HepG2 (cell line): ENCODE results near the gene SERPINA3. TPM values are rescaled to one million over a fixed set of nuclear protein-coding genes. Genes with fewer than 3 reads are reported as not detected.

Source experiments
- BCLAF1 ChIP-seq: fragments of 450-650 bp; IDR thresholded peaks from 2 replicates; pipeline ENCODE4 v1.6.1; 2017; ENCODE audit warnings: mild to moderate bottlenecking
- CBX1 ChIP-seq: IDR thresholded peaks from one replicate; pipeline ENCODE4 v1.6.1; 2016; ENCODE audit warnings: antibody characterized with exemption, low read depth
- DNMT3B ChIP-seq: conservative IDR thresholded peaks from 2 replicates; pipeline ENCODE4 v1.6.1; 2016; ENCODE audit warnings: missing biosample characterization, control low read depth
- E2F1 ChIP-seq: sonication (generic); formaldehyde crosslinking; IDR thresholded peaks from 2 replicates; pipeline ENCODE4 v1.5.0; 2020; ENCODE audit warnings: missing genetic modification reagents
- GATAD2A ChIP-seq: IDR thresholded peaks from 2 replicates; pipeline ENCODE4 v1.6.1; 2016
- GTF3A ChIP-seq: sonication (generic); formaldehyde crosslinking; conservative IDR thresholded peaks from 2 replicates; pipeline ENCODE4 v1.4.0; 2020; ENCODE audit warnings: mild to moderate bottlenecking, missing genetic modification reagents
- HMG20B ChIP-seq: conservative IDR thresholded peaks from 2 replicates; pipeline ENCODE4 v1.6.1; 2016; ENCODE audit warnings: missing genetic modification reagents, missing compliant biosample characterization
- HOXA9 ChIP-seq: sonication (generic); formaldehyde crosslinking; IDR thresholded peaks from 2 replicates; pipeline ENCODE4 v1.8.1; 2022; ENCODE audit warnings: missing genetic modification reagents, mild to moderate bottlenecking, moderate library complexity, borderline replicate concordance
- KDM2A ChIP-seq: sonication (generic); formaldehyde crosslinking; IDR thresholded peaks from 2 replicates; pipeline ENCODE4 v1.4.0; 2020; ENCODE audit warnings: low read depth, missing genetic modification reagents, borderline replicate concordance
- RARA ChIP-seq: IDR thresholded peaks from 2 replicates; pipeline ENCODE4 v1.6.1; 2016; ENCODE audit warnings: missing genetic modification reagents, missing compliant biosample characterization
- RBFOX2 ChIP-seq: fragments of 200-400 bp; formaldehyde crosslinking; IDR thresholded peaks from 2 replicates; pipeline ENCODE4 v1.6.1; 2017; ENCODE audit warnings: low read depth, mild to moderate bottlenecking, low read length
- RFXAP ChIP-seq: sonication (generic); formaldehyde crosslinking; IDR thresholded peaks from 2 replicates; pipeline ENCODE4 v1.4.0; 2020; ENCODE audit warnings: missing genetic modification reagents, borderline replicate concordance
- RORA ChIP-seq: sonication (generic); formaldehyde crosslinking; IDR thresholded peaks from 2 replicates; pipeline ENCODE4 v1.5.0; 2020; ENCODE audit warnings: mild to moderate bottlenecking, missing genetic modification reagents, moderate library complexity
- SOX13 ChIP-seq, 3 experiments: fragments of 450-650 bp in 1 of 3; sonication (generic) in 1 of 3; formaldehyde crosslinking in 1 of 3; IDR thresholded peaks in 2 of 3; conservative IDR thresholded peaks in 1 of 3; 2 replicates each; pipeline versions ENCODE4 v1.5.0 to v1.6.1; 2016 to 2020; ENCODE audit warnings: antibody characterized with exemption in 1 of 3, mild to moderate bottlenecking in 1 of 3, missing compliant biosample characterization in 1 of 3, missing genetic modification reagents in 1 of 3, moderate library complexity in 1 of 3
- TCF7 ChIP-seq: sonication (generic); IDR thresholded peaks from 2 replicates; pipeline ENCODE4 v1.6.1; 2016; ENCODE audit warnings: antibody characterized with exemption, low read depth
- THAP11 ChIP-seq: IDR thresholded peaks from 2 replicates; pipeline ENCODE4 v1.6.1; 2016; ENCODE audit warnings: missing biosample characterization, missing genetic modification reagents
- TOPORS ChIP-seq: sonication (generic); formaldehyde crosslinking; IDR thresholded peaks from 2 replicates; pipeline ENCODE4 v1.8.0; 2023; ENCODE audit warnings: mild to moderate bottlenecking, missing genetic modification reagents
- ZBTB7A ChIP-seq: sonication (generic); formaldehyde crosslinking; IDR thresholded peaks from 2 replicates; pipeline ENCODE4 v1.8.0; 2022; ENCODE audit warnings: mild to moderate bottlenecking, missing genetic modification reagents
- ZFP36 ChIP-seq: fragments of 150-350 bp; IDR thresholded peaks from 2 replicates; pipeline ENCODE4 v1.6.1; 2018; ENCODE audit warnings: borderline replicate concordance, low read length, low read depth; ENCODE audit not compliant: partially characterized antibody
- ZFP37 ChIP-seq: sonication (generic); formaldehyde crosslinking; IDR thresholded peaks from 2 replicates; pipeline ENCODE4 v1.4.0; 2020; ENCODE audit warnings: missing genetic modification reagents, borderline replicate concordance
- ZKSCAN8 ChIP-seq: IDR thresholded peaks from 2 replicates; pipeline ENCODE4 v1.6.1; 2016; ENCODE audit warnings: borderline replicate concordance, missing genetic modification reagents, missing compliant biosample characterization
- ZNF180 ChIP-seq: sonication (generic); formaldehyde crosslinking; IDR thresholded peaks from 2 replicates; pipeline ENCODE4 v1.4.0; 2020; ENCODE audit warnings: low read depth, missing genetic modification reagents, borderline replicate concordance
- ZNF205 ChIP-seq: IDR thresholded peaks from 2 replicates; pipeline ENCODE4 v1.6.1; 2018; ENCODE audit warnings: missing biosample characterization, missing genetic modification reagents
- ZNF430 ChIP-seq: sonication (generic); formaldehyde crosslinking; IDR thresholded peaks from 2 replicates; pipeline ENCODE4 v1.9.0; 2021; ENCODE audit warnings: mild to moderate bottlenecking, missing genetic modification reagents
- ZNF546 ChIP-seq: sonication (generic); formaldehyde crosslinking; conservative IDR thresholded peaks from 2 replicates; pipeline ENCODE4 v1.8.1; 2023; ENCODE audit warnings: mild to moderate bottlenecking, missing genetic modification reagents
- ZNF547 ChIP-seq: sonication (generic); formaldehyde crosslinking; IDR thresholded peaks from 2 replicates; pipeline ENCODE4 v1.5.1; 2020; ENCODE audit warnings: mild to moderate bottlenecking, missing genetic modification reagents
- ZNF550 ChIP-seq: sonication (generic); formaldehyde crosslinking; IDR thresholded peaks from 2 replicates; pipeline ENCODE4 v1.4.0; 2020; ENCODE audit warnings: mild to moderate bottlenecking, missing genetic modification reagents, borderline replicate concordance
- ZNF605 ChIP-seq: sonication (generic); formaldehyde crosslinking; IDR thresholded peaks from 2 replicates; pipeline ENCODE4 v1.8.0; 2022; ENCODE audit warnings: mild to moderate bottlenecking, missing genetic modification reagents
- polyA plus RNA-seq, 8 experiments: library from polyadenylated mRNA; depleted of rRNA in 3 of 8; stranded (reverse) in 7 of 8; unstranded in 1 of 8; fragments of >200 nt; fragmentation: Illumina TruSeq in 4 of 8; extraction: Trizol in 4 of 8; gene quantifications; 2 replicates each; pipeline versions ENCODE4 v1.2.1 to v1.2.3, GENCODE V29; 2011 to 2016; ENCODE audit warnings: low read depth in 4 of 8, missing spikeins in 1 of 8, mixed read lengths in 1 of 8; ENCODE audit not compliant: insufficient read depth in 1 of 8
- total RNA-seq, 5 experiments: library from RNA; depleted of rRNA; stranded (reverse); fragments of >200 nt; fragmentation: Illumina TruSeq; extraction: Trizol; gene quantifications; 2 replicates each; pipeline ENCODE4 v1.2.3, GENCODE V29; 2016; ENCODE audit warnings: low read depth in 1 of 5

Gene SERPINA3
- total and polyA plus RNA-seq, 2 of the 13 experiments (the other 11 are each of a cell fraction or from before 2014, with no cell fraction given) = 825 to 2,200 TPM

- TF ChIP-seq BCLAF1 = no peak
- TF ChIP-seq RFXAP = no peak
- TF ChIP-seq GATAD2A (CRISPR knock-in tag) = no peak
- peak; percentile 9; the same call in 1 of the 2 replicates for TF ChIP-seq THAP11 (CRISPR knock-in tag)
- TF ChIP-seq ZNF550 (CRISPR knock-in tag) = no peak
- no peak for TF ChIP-seq E2F1 (CRISPR knock-in tag)
- peak; percentile 44; the same call in 1 of the 2 replicates for TF ChIP-seq ZNF205 (CRISPR knock-in tag)
- no peak for TF ChIP-seq DNMT3B (CRISPR knock-in tag)
- 0 out of 2 replicates have a peak, but pooled peaks have one; percentile 3 for TF ChIP-seq ZKSCAN8 (CRISPR knock-in tag)
- no peak for TF ChIP-seq GTF3A (CRISPR knock-in tag)
- TF ChIP-seq ZFP36 = no peak
- 0 out of 2 replicates have a peak, but pooled peaks have one; percentile 42 for TF ChIP-seq HOXA9 (CRISPR knock-in tag)
- no peak for TF ChIP-seq ZFP37 (CRISPR knock-in tag)
- no peak for TF ChIP-seq KDM2A
- TF ChIP-seq RBFOX2 = peak; percentile 85
- TF ChIP-seq ZNF547 = no peak
- no peak for TF ChIP-seq RARA
- no peak for TF ChIP-seq SOX13 (IDR thresholded peaks at IDR 0.05)
- 0 out of 4 replicates have a peak, but pooled peaks of 1 of the 2 experiments have one; percentile 19 for TF ChIP-seq SOX13 (CRISPR knock-in tag; conservative IDR thresholded peaks at IDR 0.05 in 1 of 2, IDR thresholded peaks at IDR 0.05 in 1 of 2)
- no peak for TF ChIP-seq RORA (CRISPR knock-in tag)
- TF ChIP-seq ZNF430 = no peak
- 0 out of 2 replicates have a peak, but pooled peaks have one; percentile 37 for TF ChIP-seq ZBTB7A (CRISPR knock-in tag)
- TF ChIP-seq ZNF180 (CRISPR knock-in tag) = no peak
- no peak for TF ChIP-seq ZNF605
- TF ChIP-seq HMG20B (CRISPR knock-in tag) = no peak
- TF ChIP-seq ZNF546 (CRISPR knock-in tag) = no peak
- TF ChIP-seq TCF7 = no peak
- no peak for TF ChIP-seq CBX1
- no peak for TF ChIP-seq TOPORS (CRISPR knock-in tag)
Measured at GRCh38 chr14:94612580-94613554, 676 bp downstream of the SERPINA3 start (continued).
